Caco-2 (cell line): ENCODE measurements around the gene LIME1. TPM values are rescaled to one million over a fixed set of nuclear protein-coding genes. Genes with fewer than 3 reads are reported as not detected.

ENCODE experiments used
- BruUV-seq: library from RNA; stranded (reverse); fragments of 400-500 nt; replicated peaks from 2 replicates; lab custom pipeline; 2021; lab: Mats Ljungman, UMichigan
- CTCF ChIA-PET: fragments of 300-600 bp; sonication (Branson Sonifier 250); formaldehyde crosslinking; loops from one replicate; lab custom pipeline; 2022; ENCODE audit warnings: antibody characterized with exemption; lab: Charles Lee
- POLR2A ChIA-PET: fragments of 300-600 bp; sonication (Branson Sonifier 250); formaldehyde crosslinking; loops from one replicate; lab custom pipeline; 2022; ENCODE audit warnings: antibody characterized with exemption; lab: Charles Lee
- DNase-seq, 2 experiments: peaks; one replicate each; pipeline versions ENCODE4 v3.0.0 to v3.0.0-alpha.2; 2020 to 2022
- H3K27me3 ChIP-seq: replicated peaks from 2 replicates; pipeline ENCODE4 v1.6.0; 2011; ENCODE audit warnings: low read length; ENCODE audit not compliant: control insufficient read depth, insufficient read depth
- H3K36me3 ChIP-seq: 2 replicates; pipeline ENCODE4 v1.5.1; 2011; ENCODE audit warnings: low read length; ENCODE audit not compliant: control insufficient read depth, insufficient read depth
- H3K4me1 ChIP-seq: fragments of 250-450 bp; sonication (Bioruptor Pico); 2 replicates; pipeline ENCODE4 v1.5.1; 2020; ENCODE audit warnings: mild to moderate bottlenecking
- H3K4me3 ChIP-seq: 2 replicates; pipeline ENCODE4 v1.5.1; 2011; ENCODE audit warnings: low read depth, mild to moderate bottlenecking, control low read depth, low read length
- H3K9me3 ChIP-seq: fragments of 250-450 bp; sonication (Bioruptor Pico); 2 replicates; pipeline ENCODE4 v1.5.1; 2020; ENCODE audit warnings: mild to moderate bottlenecking, moderate library complexity
- H3K27ac Mint-ChIP-seq: one replicate; pipeline ENCODE4 v1.8.0; 2022; ENCODE audit warnings: mixed read lengths; ENCODE audit not compliant: unreplicated experiment
- H3K27me3 Mint-ChIP-seq: one replicate; pipeline ENCODE4 v1.8.0; 2022; ENCODE audit warnings: mixed read lengths; ENCODE audit not compliant: insufficient read depth, unreplicated experiment
- H3K36me3 Mint-ChIP-seq: one replicate; pipeline ENCODE4 v1.8.0; 2022; ENCODE audit warnings: mild to moderate bottlenecking, mixed read lengths; ENCODE audit not compliant: insufficient read depth, unreplicated experiment
- H3K4me1 Mint-ChIP-seq: one replicate; pipeline ENCODE4 v1.8.0; 2022; ENCODE audit warnings: low read depth, mixed read lengths; ENCODE audit not compliant: unreplicated experiment
- H3K4me3 Mint-ChIP-seq: one replicate; pipeline ENCODE4 v1.8.0; 2022; ENCODE audit warnings: mild to moderate bottlenecking, moderate library complexity, mixed read lengths; ENCODE audit not compliant: unreplicated experiment
- H3K9me3 Mint-ChIP-seq: one replicate; pipeline ENCODE4 v1.8.0; 2022; ENCODE audit warnings: mixed read lengths; ENCODE audit not compliant: unreplicated experiment
- CTCF ChIP-seq, 2 experiments: fragments of 200-600 bp in 1 of 2; IDR thresholded peaks; 1 replicate in 1 of 2; 2 replicates in 1 of 2; pipeline versions ENCODE4 v1.5.1 to v1.8.0; 2011 to 2022; ENCODE audit warnings: antibody characterized with exemption in 1 of 2, control low read depth in 1 of 2, inconsistent platforms in 1 of 2, low read depth in 1 of 2, low read length in 1 of 2, mild to moderate bottlenecking in 1 of 2, moderate library complexity in 1 of 2; ENCODE audit not compliant: insufficient read depth in 1 of 2, severe bottlenecking in 1 of 2, unreplicated experiment in 1 of 2
- intact Hi-C: fragments of 100-400 bp; cut with micrococcal nuclease; formaldehyde crosslinking; loops from one replicate; pipeline ENCODE4 v1.10.0; 2022; ENCODE audit not compliant: unreplicated experiment
- total RNA-seq: library from RNA; stranded (reverse); gene quantifications from 2 replicates; pipeline ENCODE4 v1.2.3, GENCODE V29; 2022

The LIME1 gene
- total RNA-seq, 1 experiment from 2014 or later = 18.8 TPM

- no peak overlapping the region for H3K27ac Mint-ChIP-seq
- intact Hi-C loops = no loop called here
- no peaks in the 10 kb centered on the region for H3K9me3 Mint-ChIP-seq
- no peak overlapping the region for H3K4me3 ChIP-seq
- BruUV-seq = no TSS peak
- no peak for TF ChIP-seq CTCF (IDR thresholded peaks at IDR 0.05; ENCODE audit: insufficient read depth in 1 of 2, low read depth in 1 of 2, low read length in 1 of 2, severe bottlenecking in 1 of 2, unreplicated experiment in 1 of 2)
- H3K36me3 Mint-ChIP-seq = no peaks in the 10 kb centered on the region
- no peaks in the 10 kb centered on the region for H3K4me1 Mint-ChIP-seq
- no peak overlapping the region for H3K4me3 Mint-ChIP-seq
- DNase-seq = no peak
- H3K27me3 Mint-ChIP-seq = no peaks in the 10 kb centered on the region
- H3K9me3 ChIP-seq = peaks cover 4% of the 10 kb centered on the region; the same call in 1 of the 2 replicates
- no peaks in the 10 kb centered on the region; the same call in 1 of the 2 replicates for H3K4me1 ChIP-seq
- H3K36me3 ChIP-seq = no peaks in the 10 kb centered on the region
- no peaks in the 10 kb centered on the region for H3K27me3 ChIP-seq
- CTCF ChIA-PET = no interaction called here
- POLR2A ChIA-PET = no interaction called here
These were observed 20.2 kb downstream of the LIME1 start for GRCh38 chr20:63756648-63756991.

- H3K9me3 Mint-ChIP-seq = no peaks in the 10 kb centered on the region
- intact Hi-C loops = no loop called here
- BruUV-seq = no TSS peak
- H3K27ac Mint-ChIP-seq = no peak overlapping the region
- ChIA-PET CTCF (interaction anchor here (0.5 kb wide), 1 partner anchor 76 kb away, joined by 3 read pairs; no protein-coding TSS in a partner anchor), POLR2A (no interaction called here)
- peaks cover 4% of the 10 kb centered on the region; the same call in 1 of the 2 replicates for H3K9me3 ChIP-seq
- H3K27me3 Mint-ChIP-seq = no peaks in the 10 kb centered on the region
- no peaks in the 10 kb centered on the region for H3K36me3 Mint-ChIP-seq
- H3K4me3 Mint-ChIP-seq = no peak overlapping the region
- no peaks in the 10 kb centered on the region; the same call in 1 of the 2 replicates for H3K4me1 ChIP-seq
- H3K4me1 Mint-ChIP-seq = no peaks in the 10 kb centered on the region
- H3K36me3 ChIP-seq = no peaks in the 10 kb centered on the region
- H3K27me3 ChIP-seq = no peaks in the 10 kb centered on the region
- no peak for DNase-seq
- TF ChIP-seq CTCF (IDR thresholded peaks at IDR 0.05; ENCODE audit: insufficient read depth in 1 of 2, low read depth in 1 of 2, low read length in 1 of 2, severe bottlenecking in 1 of 2, unreplicated experiment in 1 of 2) = no peak
- no peak overlapping the region for H3K4me3 ChIP-seq
These were observed 21.7 kb downstream of the LIME1 start for GRCh38 chr20:63758152-63758551.

GRCh38 chr20:63759377-63759901 is 23.0 kb downstream of the LIME1 start:
- intact Hi-C loops = no loop called here
- H3K36me3 Mint-ChIP-seq = no peaks in the 10 kb centered on the region
- H3K9me3 ChIP-seq = peaks cover 4% of the 10 kb centered on the region; the same call in 1 of the 2 replicates
- TF ChIP-seq CTCF (IDR thresholded peaks at IDR 0.05; ENCODE audit: insufficient read depth in 1 of 2, low read depth in 1 of 2, low read length in 1 of 2, severe bottlenecking in 1 of 2, unreplicated experiment in 1 of 2) = no peak
- H3K36me3 ChIP-seq = no peaks in the 10 kb centered on the region
- no peaks in the 10 kb centered on the region for H3K4me1 Mint-ChIP-seq
- H3K4me3 Mint-ChIP-seq = no peak overlapping the region
- no peaks in the 10 kb centered on the region for H3K27me3 Mint-ChIP-seq
- no peak overlapping the region for H3K27ac Mint-ChIP-seq
- no TSS peak for BruUV-seq
- POLR2A ChIA-PET = interaction anchor here (0.7 to 0.8 kb wide), 2 partner anchors 19 to 123 kb away, joined by 4 read pairs; no protein-coding TSS in a partner anchor
- no peaks in the 10 kb centered on the region; the same call in 1 of the 2 replicates for H3K4me1 ChIP-seq
- CTCF ChIA-PET = no interaction called here
- H3K9me3 Mint-ChIP-seq = no peaks in the 10 kb centered on the region
- H3K27me3 ChIP-seq = no peaks in the 10 kb centered on the region
- DNase-seq = no peak
- no peak overlapping the region for H3K4me3 ChIP-seq
